Uterus (tissue), 4 donors: ENCODE data around the gene DALRD3. TPM values are rescaled to one million over a fixed set of nuclear protein-coding genes. Genes with fewer than 3 reads are reported as not detected.

Experiments used
- DNase-seq, 2 donors: peaks; one replicate each; pipeline ENCODE4 v3.0.0-alpha.2; 2019 to 2020
- H3K27ac ChIP-seq, 2 donors: fragments of 200-600 bp; sonication (generic); 1 replicate in 1 of 2; 2 replicates in 1 of 2; pipeline ENCODE4 v1.5.1; 2016 to 2018
- H3K27me3 ChIP-seq, 2 donors: fragments of 200-600 bp; sonication (generic); one replicate each; pipeline ENCODE4 v1.5.1; 2018 to 2019; ENCODE audit warnings: control low read depth in 1 of 2
- H3K36me3 ChIP-seq, 2 donors: fragments of 200-600 bp; sonication (generic); one replicate each; pipeline ENCODE4 v1.5.1; 2019; ENCODE audit warnings: control low read depth in 1 of 2
- H3K4me1 ChIP-seq, 2 donors: fragments of 200-600 bp; sonication (generic); one replicate each; pipeline ENCODE4 v1.5.1; 2018 to 2019; ENCODE audit warnings: control low read depth in 1 of 2
- H3K4me3 ChIP-seq, 2 donors: fragments of 200-600 bp; sonication (generic); 1 replicate in 1 of 2; 2 replicates in 1 of 2; pipeline ENCODE4 v1.5.1; 2018 to 2019; ENCODE audit warnings: mild to moderate bottlenecking in 1 of 2
- H3K9me3 ChIP-seq, 2 donors: fragments of 200-600 bp; sonication (generic); one replicate each; pipeline ENCODE4 v1.5.1; 2019; ENCODE audit warnings: control low read depth in 1 of 2
- CTCF ChIP-seq, 4 experiments: fragments of 200-600 bp in 2 of 4; fragments of 450-650 bp in 2 of 4; sonication (generic) in 2 of 4; IDR thresholded peaks; one replicate each; pipeline ENCODE4 v1.5.1; 2016 to 2019; ENCODE audit warnings: antibody characterized with exemption in 4 of 4, mild to moderate bottlenecking in 2 of 4, moderate library complexity in 1 of 4
- POLR2A ChIP-seq, 2 donors: fragments of 450-650 bp; IDR thresholded peaks; one replicate each; pipeline ENCODE4 v1.6.1; 2016; ENCODE audit warnings: antibody characterized with exemption in 2 of 2, mild to moderate bottlenecking in 1 of 2, moderate library complexity in 1 of 2
- intact Hi-C: fragments of 100-400 bp; cut with DNase I; formaldehyde crosslinking; loops from one replicate; pipeline ENCODE4 v1.15.1; 2023; ENCODE audit warnings: low total_unique reads
- total RNA-seq, 4 donors: library from RNA; depleted of rRNA in 3 of 4; stranded (reverse); fragments of >200 nt in 3 of 4; gene quantifications; one replicate each; pipeline versions ENCODE4 v1.1.0 to v1.2.4, GENCODE V29; 2014 to 2023
- donor health status: DM: yes; HTN: yes; CAD: no.

The DALRD3 gene
- total RNA-seq, 4 donors from 2014 or later, result 13.8 to 93.0 (median 27.7) TPM

- H3K4me1 ChIP-seq, result no peaks in the 10 kb centered on the region
- DNase-seq, result no peak
- intact Hi-C loops, result no loop called here
- H3K27me3 ChIP-seq, result no peaks in the 10 kb centered on the region
- H3K27ac ChIP-seq, result no peak overlapping the region
- H3K36me3 ChIP-seq, result no peaks in the 10 kb centered on the region
- H3K4me3 ChIP-seq, result no peak overlapping the region
- TF ChIP-seq CTCF (IDR thresholded peaks at IDR 0.05) (no peak), POLR2A (IDR thresholded peaks at IDR 0.05) (no peak)
- H3K9me3 ChIP-seq, result no peaks in the 10 kb centered on the region
Measured at GRCh38 chr3:49005303-49005680, 13.1 kb downstream of the DALRD3 start.

- no peaks in the 10 kb centered on the region for H3K4me1 ChIP-seq
- H3K27me3 ChIP-seq, result no peaks in the 10 kb centered on the region
- TF ChIP-seq CTCF (IDR thresholded peaks at IDR 0.05) (no peak), POLR2A (IDR thresholded peaks at IDR 0.05) (no peak)
- H3K9me3 ChIP-seq, result no peaks in the 10 kb centered on the region
- no peaks in the 10 kb centered on the region for H3K36me3 ChIP-seq
- no peak for DNase-seq
- no peak overlapping the region for H3K27ac ChIP-seq
- no peak overlapping the region for H3K4me3 ChIP-seq
- intact Hi-C loops, result no loop called here
Measured at GRCh38 chr3:49004352-49005302, 13.8 kb downstream of the DALRD3 start.

GRCh38 chr3:49001155-49001554 lies 17.2 kb downstream of the DALRD3 start:
- no peaks in the 10 kb centered on the region for H3K36me3 ChIP-seq
- intact Hi-C loops, result no loop called here

GRCh38 chr3:48999085-48999858 lies 19.1 kb downstream of the DALRD3 start:
- Histone ChIP-seq H3K27ac (no peak overlapping the region), H3K9me3 (no peaks in the 10 kb centered on the region), H3K36me3 (no peaks in the 10 kb centered on the region), H3K4me3 (no peak overlapping the region), H3K27me3 (no peaks in the 10 kb centered on the region), H3K4me1 (peaks cover 0 to 6% of the 10 kb centered on the region in 2 donors)
- TF ChIP-seq CTCF (IDR thresholded peaks at IDR 0.05), result no peak
- no peak for TF ChIP-seq POLR2A (IDR thresholded peaks at IDR 0.05)
- DNase-seq, result no peak
- intact Hi-C loops, result no loop called here

More at GRCh38 chr3:49001155-49001554, 17.2 kb downstream of the DALRD3 start:
- Histone ChIP-seq H3K4me1 (peaks cover 0 to 6% of the 10 kb centered on the region in 2 donors), H3K27ac (no peak overlapping the region), H3K27me3 (no peaks in the 10 kb centered on the region), H3K9me3 (no peaks in the 10 kb centered on the region), H3K4me3 (no peak overlapping the region)
- no peak for TF ChIP-seq POLR2A (IDR thresholded peaks at IDR 0.05)
- no peak for TF ChIP-seq CTCF (IDR thresholded peaks at IDR 0.05)
- no peak for DNase-seq
